ENCODE data around the gene ZNF695.

The ZNF695 gene

DNA sequence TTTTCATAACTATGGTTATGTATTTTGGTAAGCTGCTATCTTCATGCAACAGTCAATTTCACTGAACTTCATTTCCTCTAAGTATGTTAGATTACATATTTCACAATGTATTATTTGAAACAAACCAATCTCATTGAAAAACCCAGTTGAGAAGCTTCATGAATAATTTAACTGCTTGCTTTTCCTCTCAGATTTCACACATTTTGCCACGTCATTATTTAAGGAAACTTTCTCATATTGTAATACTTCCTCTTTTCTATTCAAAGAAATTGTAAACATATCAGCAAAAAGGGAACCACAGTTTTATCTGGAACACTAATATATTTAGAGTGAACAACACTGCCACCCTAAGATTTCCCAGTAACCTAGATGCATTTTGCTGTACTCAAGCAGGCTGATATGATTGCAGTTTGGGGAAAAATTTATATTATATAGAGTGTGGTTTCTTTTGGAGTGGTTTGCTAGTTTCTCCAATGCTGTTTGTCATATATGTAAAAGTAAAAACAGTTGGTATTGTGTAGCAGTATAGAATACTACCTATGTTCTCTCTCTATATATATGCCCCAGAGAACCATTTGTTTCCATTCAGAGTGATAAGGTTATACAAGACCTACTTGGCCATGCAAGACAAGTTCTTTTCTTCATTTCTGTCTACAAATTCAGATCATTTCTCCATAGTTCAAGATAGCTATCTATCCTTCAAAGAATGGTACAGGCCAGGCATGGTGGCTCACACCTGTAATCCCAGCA is 47.7 kb downstream of the ZNF695 start:
- in situ Hi-C loops (cut with HindIII; ENCODE audit: low sequenced_read_pairs), result no loop called here

DNA sequence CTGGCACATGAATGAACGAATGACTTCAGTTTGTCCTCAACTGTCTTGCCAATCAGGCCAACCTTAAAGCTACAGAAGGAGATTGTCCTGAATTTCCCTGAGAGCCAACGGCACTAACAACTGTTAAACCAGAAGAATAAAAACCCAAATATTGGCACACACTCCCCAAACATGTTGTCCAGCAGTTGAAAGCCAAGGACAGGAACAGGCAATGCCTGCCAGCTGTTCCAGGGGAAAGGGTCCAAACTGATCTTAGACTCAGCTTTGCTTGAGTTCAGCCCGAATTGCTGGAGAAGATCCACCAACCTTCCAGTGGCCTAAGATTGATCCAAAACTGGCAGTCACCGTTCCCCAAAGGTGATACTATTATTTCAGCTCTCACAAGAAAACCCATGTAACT is 53.7 kb downstream of the ZNF695 start:
- in situ Hi-C loops (cut with HindIII; ENCODE audit: low sequenced_read_pairs), result no loop called here

DNA sequence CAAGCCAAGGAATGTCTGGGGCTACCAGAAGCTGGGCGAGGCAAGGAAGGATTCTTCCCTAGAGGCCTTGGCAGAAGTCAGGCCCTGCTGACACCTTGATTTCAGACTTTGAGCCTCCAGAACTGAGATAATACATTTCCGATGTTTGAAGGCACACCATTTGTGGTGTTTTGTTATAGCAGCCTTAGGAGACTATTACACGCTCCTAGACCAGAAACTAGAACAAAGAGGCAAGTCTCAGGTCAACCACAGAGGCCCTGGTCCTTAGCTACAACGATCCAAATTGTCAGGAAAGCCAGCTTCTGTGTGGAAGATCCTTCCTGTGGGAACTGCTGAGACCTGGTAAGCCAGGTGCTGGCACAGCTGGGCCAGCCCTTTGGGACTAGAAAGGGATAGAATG is 56.4 kb downstream of the ZNF695 start:
- in situ Hi-C loops (cut with HindIII; ENCODE audit: low sequenced_read_pairs), result no loop called here

DNA sequence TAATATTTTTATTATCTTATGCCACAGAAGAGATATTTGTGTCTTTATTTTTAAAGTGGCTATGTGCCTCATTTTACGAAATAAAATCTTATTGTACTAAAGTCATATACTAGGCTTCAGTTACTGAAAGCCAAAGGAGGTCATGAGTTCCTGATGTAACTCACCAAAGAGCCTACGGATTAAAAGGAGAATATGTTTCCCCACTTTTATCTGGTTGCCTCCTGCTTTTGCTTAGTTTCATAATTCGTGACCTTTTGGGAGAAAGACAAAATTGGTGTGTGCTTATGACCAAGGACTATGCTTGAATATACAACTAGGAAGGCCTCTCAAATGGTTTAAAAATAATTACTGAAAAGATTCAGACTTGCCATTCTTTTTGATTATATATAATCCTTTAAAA is 57.9 kb downstream of the ZNF695 start:
- in situ Hi-C loops (cut with HindIII; ENCODE audit: low sequenced_read_pairs), result no loop called here

DNA sequence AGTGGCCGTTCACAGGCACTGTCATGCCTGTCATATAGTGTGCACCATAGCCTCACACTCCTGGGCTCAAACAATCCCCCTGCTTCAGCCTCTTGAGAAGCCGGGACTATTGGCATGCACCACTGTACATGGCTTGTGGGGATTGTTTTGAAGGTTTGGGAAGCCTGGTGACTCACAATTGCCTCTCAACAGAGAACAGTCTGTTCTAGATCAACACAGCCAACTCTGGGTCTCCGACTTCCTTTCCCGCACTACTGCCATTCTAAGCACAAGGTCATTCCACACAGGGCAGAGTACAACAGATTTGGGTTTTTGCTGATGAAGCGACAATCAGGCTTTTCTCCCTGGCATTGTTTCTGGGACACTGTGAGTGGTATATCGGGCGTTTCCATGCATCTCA is 60.6 kb downstream of the ZNF695 start:
- in situ Hi-C loops (cut with HindIII; ENCODE audit: low sequenced_read_pairs), result no loop called here

DNA sequence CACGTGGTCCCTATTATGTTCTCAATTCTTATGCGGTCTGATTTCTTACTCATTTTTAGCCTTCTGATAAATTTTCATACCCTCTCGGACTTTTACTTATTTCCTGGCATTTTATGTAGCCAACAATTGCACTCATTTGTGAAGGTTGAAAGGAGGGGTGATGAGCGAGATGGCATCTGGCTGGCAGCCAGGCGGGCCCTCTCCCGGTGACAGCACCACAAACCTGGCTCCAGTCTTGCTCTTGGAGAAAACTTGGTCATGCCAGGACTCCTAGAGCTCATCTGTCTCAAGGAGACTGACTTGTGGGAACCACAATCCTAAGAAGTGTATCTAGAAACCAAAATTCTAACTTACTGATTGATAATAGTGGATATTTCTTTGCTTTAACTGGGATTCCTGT is 61.5 kb downstream of the ZNF695 start:
- in situ Hi-C loops (cut with HindIII; ENCODE audit: low sequenced_read_pairs), result no loop called here
